PFSK-1 (cell line): ENCODE measurements around the gene MEGF11.

Experiments
- FOXP2 ChIP-seq: optimal IDR thresholded peaks from 2 replicates; pipeline ENCODE3; 2011; ENCODE audit warnings: borderline replicate concordance, control low read depth, inconsistent platforms; ENCODE audit not compliant: insufficient read depth; ENCODE audit errors: extremely low read length, extremely low read depth
- POLR2AphosphoS5 ChIP-seq: IDR thresholded peaks from 2 replicates; pipeline ENCODE4 v1.6.1; 2012; ENCODE audit warnings: low read depth, mild to moderate bottlenecking, control low read depth, low read length, moderate library complexity
- SIN3A ChIP-seq: IDR thresholded peaks from 2 replicates; pipeline ENCODE4 v1.6.1; 2012; ENCODE audit warnings: mild to moderate bottlenecking, low read length, moderate library complexity, borderline replicate concordance; ENCODE audit not compliant: insufficient read depth
- TAF1 ChIP-seq: IDR thresholded peaks from 2 replicates; pipeline ENCODE4 v1.6.1; 2012; ENCODE audit warnings: low read length, control low read depth, borderline replicate concordance; ENCODE audit not compliant: insufficient read depth
- TF ChIP-seq, protein P1 (sequence below), 2 experiments: IDR thresholded peaks; 2 replicates each; pipeline versions ENCODE4 v1.6.1 to v1.8.0; 2011 to 2012; ENCODE audit warnings: low read depth in 2 of 2, low read length in 2 of 2, control low read depth in 1 of 2, inconsistent platforms in 1 of 2, mild to moderate bottlenecking in 1 of 2, moderate library complexity in 1 of 2; ENCODE audit not compliant: insufficient read depth in 1 of 2

The MEGF11 gene

GRCh38 chr15:66117841-66118240, 135.7 kb downstream of the MEGF11 start:
- TF ChIP-seq POLR2AphosphoS5 (no peak), SIN3A (no peak), TAF1 (no peak), FOXP2 (no peak)
- TF ChIP-seq, protein P1, sequence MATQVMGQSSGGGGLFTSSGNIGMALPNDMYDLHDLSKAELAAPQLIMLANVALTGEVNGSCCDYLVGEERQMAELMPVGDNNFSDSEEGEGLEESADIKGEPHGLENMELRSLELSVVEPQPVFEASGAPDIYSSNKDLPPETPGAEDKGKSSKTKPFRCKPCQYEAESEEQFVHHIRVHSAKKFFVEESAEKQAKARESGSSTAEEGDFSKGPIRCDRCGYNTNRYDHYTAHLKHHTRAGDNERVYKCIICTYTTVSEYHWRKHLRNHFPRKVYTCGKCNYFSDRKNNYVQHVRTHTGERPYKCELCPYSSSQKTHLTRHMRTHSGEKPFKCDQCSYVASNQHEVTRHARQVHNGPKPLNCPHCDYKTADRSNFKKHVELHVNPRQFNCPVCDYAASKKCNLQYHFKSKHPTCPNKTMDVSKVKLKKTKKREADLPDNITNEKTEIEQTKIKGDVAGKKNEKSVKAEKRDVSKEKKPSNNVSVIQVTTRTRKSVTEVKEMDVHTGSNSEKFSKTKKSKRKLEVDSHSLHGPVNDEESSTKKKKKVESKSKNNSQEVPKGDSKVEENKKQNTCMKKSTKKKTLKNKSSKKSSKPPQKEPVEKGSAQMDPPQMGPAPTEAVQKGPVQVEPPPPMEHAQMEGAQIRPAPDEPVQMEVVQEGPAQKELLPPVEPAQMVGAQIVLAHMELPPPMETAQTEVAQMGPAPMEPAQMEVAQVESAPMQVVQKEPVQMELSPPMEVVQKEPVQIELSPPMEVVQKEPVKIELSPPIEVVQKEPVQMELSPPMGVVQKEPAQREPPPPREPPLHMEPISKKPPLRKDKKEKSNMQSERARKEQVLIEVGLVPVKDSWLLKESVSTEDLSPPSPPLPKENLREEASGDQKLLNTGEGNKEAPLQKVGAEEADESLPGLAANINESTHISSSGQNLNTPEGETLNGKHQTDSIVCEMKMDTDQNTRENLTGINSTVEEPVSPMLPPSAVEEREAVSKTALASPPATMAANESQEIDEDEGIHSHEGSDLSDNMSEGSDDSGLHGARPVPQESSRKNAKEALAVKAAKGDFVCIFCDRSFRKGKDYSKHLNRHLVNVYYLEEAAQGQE (IDR thresholded peaks at IDR 0.05; ENCODE audit: insufficient read depth in 1 of 2, low read depth in 2 of 2, low read length in 2 of 2): no peak

- TF ChIP-seq POLR2AphosphoS5: no peak
- no peak for TF ChIP-seq FOXP2
- TF ChIP-seq TAF1: no peak
- TF ChIP-seq, protein P1 (IDR thresholded peaks at IDR 0.05; ENCODE audit: insufficient read depth in 1 of 2, low read depth in 2 of 2, low read length in 2 of 2): no peak
- TF ChIP-seq SIN3A: no peak
Measured at GRCh38 chr15:66115568-66116206, 137.9 kb downstream of the MEGF11 start.

- TF ChIP-seq POLR2AphosphoS5 (no peak), SIN3A (no peak), FOXP2 (no peak), TAF1 (no peak)
- TF ChIP-seq, protein P1 (IDR thresholded peaks at IDR 0.05; ENCODE audit: insufficient read depth in 1 of 2, low read depth in 2 of 2, low read length in 2 of 2): no peak
Measured at GRCh38 chr15:66114863-66115425, 138.6 kb downstream of the MEGF11 start.

DNA sequence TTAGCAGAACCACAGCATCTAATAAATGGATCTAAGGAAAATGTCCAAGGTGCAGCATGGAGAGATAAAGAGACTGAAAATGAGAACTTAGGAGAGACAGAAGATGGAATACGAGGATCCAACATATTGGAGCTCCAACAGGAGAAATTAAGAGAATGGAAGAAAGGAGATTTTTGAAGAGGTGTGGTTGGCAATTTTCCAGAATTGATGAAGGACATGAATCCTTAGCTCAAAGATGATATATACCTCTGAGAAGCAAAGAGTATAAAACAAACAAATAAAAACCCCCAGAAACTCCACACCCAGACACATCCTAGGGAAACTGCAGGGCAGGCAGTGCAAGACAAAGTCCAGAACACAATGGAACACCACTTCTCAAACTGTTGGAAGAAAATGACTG, 141.2 kb downstream of the MEGF11 start:
- TF ChIP-seq SIN3A (no peak), POLR2AphosphoS5 (no peak), TAF1 (no peak), FOXP2 (no peak)
- TF ChIP-seq, protein P1 (IDR thresholded peaks at IDR 0.05; ENCODE audit: insufficient read depth in 1 of 2, low read depth in 2 of 2, low read length in 2 of 2): no peak

GRCh38 chr15:66111363-66111762, 142.2 kb downstream of the MEGF11 start:
- TF ChIP-seq POLR2AphosphoS5 (no peak), TAF1 (no peak), SIN3A (no peak), FOXP2 (no peak)
- TF ChIP-seq, protein P1 (IDR thresholded peaks at IDR 0.05; ENCODE audit: insufficient read depth in 1 of 2, low read depth in 2 of 2, low read length in 2 of 2): no peak
